Prostate gland (tissue), 2 donors: ENCODE data around the gene GOLGA6L7.
"Not testable (repeated sequence)": the region's sequence is repeated elsewhere in the genome, so short reads cannot be mapped to it uniquely, and the experiment has no call there.

Experiments used
- POLR2A ChIP-seq: fragments of 450-650 bp; IDR thresholded peaks from one replicate; pipeline ENCODE4 v1.6.1; 2016; ENCODE audit warnings: antibody characterized with exemption, mild to moderate bottlenecking
- POLR2AphosphoS5 ChIP-seq: sonication (generic); formaldehyde crosslinking; IDR thresholded peaks from one replicate; pipeline ENCODE4 v1.6.1; 2017; ENCODE audit warnings: antibody characterized with exemption
- TF ChIP-seq, protein P1 (sequence below), 4 experiments: fragments of 200-600 bp in 2 of 4; fragments of 450-650 bp in 2 of 4; sonication (generic) in 2 of 4; IDR thresholded peaks; 1 replicate in 3 of 4; 2 replicates in 1 of 4; pipeline ENCODE4 v1.5.1; 2016 to 2019; ENCODE audit warnings: antibody characterized with exemption in 4 of 4, mild to moderate bottlenecking in 2 of 4, moderate library complexity in 2 of 4

DNA sequence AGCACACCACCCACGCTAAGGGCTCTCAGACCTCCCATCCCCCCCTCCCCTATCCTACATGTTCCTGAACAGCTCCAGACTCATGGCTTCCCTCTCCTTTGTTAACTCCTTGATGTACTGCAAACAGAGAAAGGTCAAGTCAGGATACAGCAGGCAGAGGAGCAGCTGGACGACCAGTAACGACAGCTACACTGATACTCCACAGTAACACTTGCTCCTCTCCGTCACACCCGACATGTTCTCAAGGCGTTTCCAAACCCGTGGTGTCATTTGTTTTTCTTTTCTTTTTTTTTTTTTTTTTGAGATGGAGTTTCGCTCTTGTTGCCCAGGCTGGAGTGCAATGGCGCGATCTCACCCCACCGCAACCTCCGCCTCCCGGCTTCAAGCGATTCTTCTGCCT lies 4.3 kb downstream of the GOLGA6L7 start:
- TF ChIP-seq, protein P1, sequence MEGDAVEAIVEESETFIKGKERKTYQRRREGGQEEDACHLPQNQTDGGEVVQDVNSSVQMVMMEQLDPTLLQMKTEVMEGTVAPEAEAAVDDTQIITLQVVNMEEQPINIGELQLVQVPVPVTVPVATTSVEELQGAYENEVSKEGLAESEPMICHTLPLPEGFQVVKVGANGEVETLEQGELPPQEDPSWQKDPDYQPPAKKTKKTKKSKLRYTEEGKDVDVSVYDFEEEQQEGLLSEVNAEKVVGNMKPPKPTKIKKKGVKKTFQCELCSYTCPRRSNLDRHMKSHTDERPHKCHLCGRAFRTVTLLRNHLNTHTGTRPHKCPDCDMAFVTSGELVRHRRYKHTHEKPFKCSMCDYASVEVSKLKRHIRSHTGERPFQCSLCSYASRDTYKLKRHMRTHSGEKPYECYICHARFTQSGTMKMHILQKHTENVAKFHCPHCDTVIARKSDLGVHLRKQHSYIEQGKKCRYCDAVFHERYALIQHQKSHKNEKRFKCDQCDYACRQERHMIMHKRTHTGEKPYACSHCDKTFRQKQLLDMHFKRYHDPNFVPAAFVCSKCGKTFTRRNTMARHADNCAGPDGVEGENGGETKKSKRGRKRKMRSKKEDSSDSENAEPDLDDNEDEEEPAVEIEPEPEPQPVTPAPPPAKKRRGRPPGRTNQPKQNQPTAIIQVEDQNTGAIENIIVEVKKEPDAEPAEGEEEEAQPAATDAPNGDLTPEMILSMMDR (IDR thresholded peaks at IDR 0.05): not testable (repeated sequence)
- not testable (repeated sequence) for TF ChIP-seq POLR2A, POLR2AphosphoS5
